Amygdala (tissue), 56 donors: ENCODE measurements around the gene XIRP2.
A peak's percentile ranks its signal among the peaks of the same experiment; 100 is the strongest.
"Not testable (repeated sequence)": the region's sequence is repeated elsewhere in the genome, so short reads cannot be mapped to it uniquely, and the experiment has no call there.

ENCODE experiments used
- DNase-seq, 56 donors: peaks; one replicate each; lab custom pipeline; 2025; lab: John Stamatoyannopoulos, UW

Gene XIRP2

GRCh38 chr2:167265722-167266121, 377.4 kb downstream of the XIRP2 start:
- no peak for DNase-seq

- DNase-seq: not testable (repeated sequence)
These were observed 380.0 kb downstream of the XIRP2 start for GRCh38 chr2:167268245-167268644.

GRCh38 chr2:167271932-167272331, 383.7 kb downstream of the XIRP2 start:
- no peak for DNase-seq

- DNase-seq: no peak
These were observed 386.8 kb downstream of the XIRP2 start for GRCh38 chr2:167275046-167275445.

- peak in 1 of 56 donors; percentile 4 for DNase-seq
These were observed 391.5 kb downstream of the XIRP2 start for GRCh38 chr2:167279810-167280209.

GRCh38 chr2:167287212-167287611, 398.9 kb downstream of the XIRP2 start:
- no peak for DNase-seq

- DNase-seq: no peak
These were observed 401.6 kb downstream of the XIRP2 start for GRCh38 chr2:167289651-167290410.

GRCh38 chr2:167292430-167293171, 404.3 kb downstream of the XIRP2 start, which contains the start of gene B3GALT1:
B3GALT1 (plus strand) TSS chr2:167293001.
- peak; percentile 25 to 91 (median 82) for DNase-seq

GRCh38 chr2:167293172-167293781, 405.0 kb downstream of the XIRP2 start:
- DNase-seq: peak in 37 of 56 donors; percentile 10 to 73 (median 44)

- DNase-seq: peak in 35 of 56 donors; percentile 4 to 62 (median 26)
These were observed 405.9 kb downstream of the XIRP2 start for GRCh38 chr2:167293943-167294775.

- DNase-seq: peak in 1 of 56 donors; percentile 16
These were observed 406.5 kb downstream of the XIRP2 start for GRCh38 chr2:167294776-167295140.

- no peak for DNase-seq
These were observed 409.0 kb downstream of the XIRP2 start for GRCh38 chr2:167297292-167297691.

GRCh38 chr2:167298017-167298416, 409.7 kb downstream of the XIRP2 start:
- no peak for DNase-seq
